ENCODE data around the gene CLDN14. TPM values are rescaled to one million over a fixed set of nuclear protein-coding genes. Genes with fewer than 3 reads are reported as not detected.

Gene CLDN14
- total and polyA plus RNA-seq, 9 donors = 0.15 TPM; not detected in 8

- 87 to 93% (median 93%) methylated on average over 10 of the region's 10 CpGs for WGBS, 3 donors
- DNase-seq = no peak
Measured at GRCh38 chr21:36463204-36463603, 16.7 kb downstream of the CLDN14 start.

GRCh38 chr21:36461918-36462486 is 17.9 kb downstream of the CLDN14 start:
- TF ChIP-seq CTCF (IDR thresholded peaks at IDR 0.05) = no peak
- TF ChIP-seq EP300 (IDR thresholded peaks at IDR 0.05) = no peak
- TF ChIP-seq POLR2A (IDR thresholded peaks at IDR 0.05) = no peak
- H3K4me3 ChIP-seq = no peak overlapping the region
- no peaks in the 10 kb centered on the region for H3K9me3 ChIP-seq
- no peak for DNase-seq
- no peaks in the 10 kb centered on the region for H3K4me1 ChIP-seq (ENCODE audit: insufficient read depth)
- H3K27me3 ChIP-seq = no peaks in the 10 kb centered on the region
- intact Hi-C loops (cut with DNase I) = no loop called here
- H3K27ac ChIP-seq = no peak overlapping the region
- no peaks in the 10 kb centered on the region for H3K36me3 ChIP-seq
- 17 to 53% (median 27%) methylated on average over 14 of the region's 14 CpGs for WGBS, 3 donors

More at GRCh38 chr21:36463204-36463603, 16.7 kb downstream of the CLDN14 start:
- H3K9me3 ChIP-seq = no peaks in the 10 kb centered on the region
- TF ChIP-seq CTCF (IDR thresholded peaks at IDR 0.05) (no peak), POLR2A (IDR thresholded peaks at IDR 0.05) (no peak), EP300 (IDR thresholded peaks at IDR 0.05) (no peak)
- no peaks in the 10 kb centered on the region for H3K27me3 ChIP-seq
- H3K4me1 ChIP-seq (ENCODE audit: insufficient read depth) = no peaks in the 10 kb centered on the region
- H3K27ac ChIP-seq = no peak overlapping the region
- H3K4me3 ChIP-seq = no peak overlapping the region
- H3K36me3 ChIP-seq = no peaks in the 10 kb centered on the region
- intact Hi-C loops (cut with DNase I) = no loop called here

GRCh38 chr21:36461277-36461917 is 18.5 kb downstream of the CLDN14 start:
- no peak for DNase-seq
- 90 to 95% (median 91%) methylated on average over 31 to 34 of the region's 34 CpGs for WGBS, 3 donors
- no peak for TF ChIP-seq CTCF (IDR thresholded peaks at IDR 0.05)
- no peak for TF ChIP-seq EP300 (IDR thresholded peaks at IDR 0.05)
- TF ChIP-seq POLR2A (IDR thresholded peaks at IDR 0.05) = no peak
- intact Hi-C loops (cut with DNase I) = no loop called here
- Histone ChIP-seq H3K9me3 (no peaks in the 10 kb centered on the region), H3K27me3 (no peaks in the 10 kb centered on the region), H3K4me1 (ENCODE audit: insufficient read depth) (no peaks in the 10 kb centered on the region), H3K4me3 (no peak overlapping the region), H3K36me3 (no peaks in the 10 kb centered on the region), H3K27ac (no peak overlapping the region)

- no peaks in the 10 kb centered on the region for H3K9me3 ChIP-seq
- DNase-seq = no peak
- no peak overlapping the region for H3K27ac ChIP-seq
- no peak for TF ChIP-seq POLR2A (IDR thresholded peaks at IDR 0.05)
- no peak for TF ChIP-seq EP300 (IDR thresholded peaks at IDR 0.05)
- no peaks in the 10 kb centered on the region for H3K4me1 ChIP-seq (ENCODE audit: insufficient read depth)
- H3K27me3 ChIP-seq = no peaks in the 10 kb centered on the region
- intact Hi-C loops (cut with DNase I) = no loop called here
- WGBS, 3 donors = 92 to 96% (median 93%) methylated on average over 16 of the region's 16 CpGs
- H3K4me3 ChIP-seq = no peak overlapping the region
- no peaks in the 10 kb centered on the region for H3K36me3 ChIP-seq
Measured at GRCh38 chr21:36460866-36461265, 19.1 kb downstream of the CLDN14 start.

- no peaks in the 10 kb centered on the region for H3K9me3 ChIP-seq
- DNase-seq = no peak
- no peaks in the 10 kb centered on the region for H3K27me3 ChIP-seq
- H3K4me1 ChIP-seq (ENCODE audit: insufficient read depth) = peaks cover 5% of the 10 kb centered on the region
- H3K4me3 ChIP-seq = no peak overlapping the region
- WGBS, 3 donors = 94 to 98% (median 96%) methylated on average over 6 of the region's 6 CpGs
- TF ChIP-seq EP300 (IDR thresholded peaks at IDR 0.05) = no peak
- no peak for TF ChIP-seq CTCF (IDR thresholded peaks at IDR 0.05)
- no peak for TF ChIP-seq POLR2A (IDR thresholded peaks at IDR 0.05)
- H3K36me3 ChIP-seq = no peaks in the 10 kb centered on the region
- H3K27ac ChIP-seq = no peak overlapping the region
- intact Hi-C loops (cut with DNase I) = no loop called here
Measured at GRCh38 chr21:36459098-36459497, 20.8 kb downstream of the CLDN14 start.
